Common myeloid progenitor, CD34-positive (primary cell): Measurements from ENCODE around the gene CDH23.
A peak's percentile ranks its signal among the peaks of the same experiment; 100 is the strongest.

Experiments
- CTCF ChIA-PET: fragments of 350-600 bp; sonication (Branson Sonifier 250); formaldehyde crosslinking; loops from one replicate; lab custom pipeline; 2021; ENCODE audit warnings: antibody characterized with exemption; lab: Charles Lee
- POLR2A ChIA-PET: fragments of 350-600 bp; sonication (Branson Sonifier 250); formaldehyde crosslinking; loops from one replicate; lab custom pipeline; 2021; ENCODE audit warnings: antibody characterized with exemption; lab: Charles Lee
- DNase-seq, 3 donors: peaks; one replicate each; pipeline versions ENCODE4 v3.0.0 to v3.0.0-alpha.2; 2013
- H3K27ac ChIP-seq, 2 experiments: 1 replicate in 1 of 2; 2 replicates in 1 of 2; pipeline ENCODE4 v1.7.0; 2013; ENCODE audit warnings: inconsistent platforms in 2 of 2, low read length in 2 of 2, mild to moderate bottlenecking in 2 of 2, low read depth in 1 of 2, moderate library complexity in 1 of 2; ENCODE audit not compliant: severe bottlenecking in 2 of 2, insufficient read depth in 1 of 2, poor library complexity in 1 of 2
- H3K27me3 ChIP-seq, 5 experiments: replicated peaks in 2 of 5; 1 replicate in 3 of 5; 2 replicates in 2 of 5; pipeline versions ENCODE4 v1.6.1 to v1.7.0; 2013; ENCODE audit warnings: low read length in 4 of 5, mild to moderate bottlenecking in 2 of 5, moderate library complexity in 2 of 5, inconsistent platforms in 1 of 5; ENCODE audit not compliant: insufficient read depth in 5 of 5, control insufficient read depth in 4 of 5
- H3K36me3 ChIP-seq, 4 experiments: 1 replicate in 2 of 4; 2 replicates in 2 of 4; pipeline versions ENCODE4 v1.6.1 to v1.7.0; 2013; ENCODE audit warnings: low read length in 3 of 4, control low read depth in 1 of 4, mild to moderate bottlenecking in 1 of 4; ENCODE audit not compliant: control insufficient read depth in 4 of 4, insufficient read depth in 4 of 4
- H3K4me1 ChIP-seq, 4 experiments: 1 replicate in 3 of 4; 2 replicates in 1 of 4; pipeline versions ENCODE4 v1.6.1 to v1.7.1; 2013; ENCODE audit warnings: low read length in 3 of 4, mild to moderate bottlenecking in 3 of 4, control low read depth in 1 of 4, inconsistent platforms in 1 of 4, moderate library complexity in 1 of 4; ENCODE audit not compliant: control insufficient read depth in 4 of 4, insufficient read depth in 4 of 4; ENCODE audit errors: control extremely low read depth in 1 of 4
- H3K4me3 ChIP-seq, 7 experiments: 1 replicate in 4 of 7; 2 replicates in 3 of 7; pipeline versions ENCODE4 v1.5.1 to v1.7.0; 2013; ENCODE audit warnings: mild to moderate bottlenecking in 7 of 7, low read length in 6 of 7, moderate library complexity in 6 of 7, inconsistent platforms in 2 of 7, low read depth in 2 of 7, control low read depth in 1 of 7; ENCODE audit not compliant: insufficient read depth in 4 of 7, control insufficient read depth in 1 of 7; ENCODE audit errors: extremely low read depth in 1 of 7
- H3K9me3 ChIP-seq, 5 experiments: 1 replicate in 4 of 5; 2 replicates in 1 of 5; pipeline versions ENCODE4 v1.6.1 to v1.7.1; 2013; ENCODE audit warnings: low read length in 4 of 5, mild to moderate bottlenecking in 2 of 5, inconsistent platforms in 1 of 5, low read depth in 1 of 5, moderate library complexity in 1 of 5; ENCODE audit not compliant: control insufficient read depth in 4 of 5, insufficient read depth in 2 of 5; ENCODE audit errors: control extremely low read depth in 1 of 5
- WGBS: methylation state at CpG from one replicate; pipeline ENCODE4 v1.1.5; 2013; ENCODE audit not compliant: insufficient coverage; 5-methylcytosine and 5-hydroxymethylcytosine counted together

CDH23 gene

GRCh38 chr10:71797533-71798307 is 401.0 kb downstream of the CDH23 start:
- no peaks in the 10 kb centered on the region for H3K9me3 ChIP-seq
- H3K27me3 ChIP-seq: no peaks in the 10 kb centered on the region
- WGBS: 1% methylated on average over 8 of the region's 10 CpGs
- CTCF ChIA-PET: interaction anchor here (0.9 to 3.7 kb wide), 11 partner anchors 8 to 474 kb away, joined by 3 to 22 read pairs (median 4); partner anchors contain the start of gene VSIR
- peak overlapping the region in 3 of 7 experiments; percentile 12 to 35 (median 21) for H3K4me3 ChIP-seq
- H3K36me3 ChIP-seq: no peaks in the 10 kb centered on the region
- peak overlapping the region; percentile 48 to 74 for H3K27ac ChIP-seq
- peak; percentile 97 to 100 (median 99) for DNase-seq
- POLR2A ChIA-PET: interaction anchor here (0.6 to 1.0 kb wide), 5 partner anchors 23 to 459 kb away, joined by 3 to 4 read pairs (median 3); no protein-coding TSS in a partner anchor
- peaks cover 10 to 71% (median 59%) of the 10 kb centered on the region in 4 experiments for H3K4me1 ChIP-seq

- DNase-seq: no peak
- peak overlapping the region in 2 of 7 experiments; percentile 6 to 35 for H3K4me3 ChIP-seq
- no peaks in the 10 kb centered on the region for H3K9me3 ChIP-seq
- no peaks in the 10 kb centered on the region for H3K36me3 ChIP-seq
- ChIA-PET POLR2A (interaction anchor here (0.6 to 1.0 kb wide), 4 partner anchors 24 to 459 kb away, joined by 3 to 4 read pairs (median 3); no protein-coding TSS in a partner anchor), CTCF (interaction anchor here (0.9 to 3.7 kb wide), 9 partner anchors 8 to 474 kb away, joined by 3 to 22 read pairs (median 6); partner anchors contain the start of gene VSIR)
- H3K4me1 ChIP-seq: peaks cover 10 to 77% (median 64%) of the 10 kb centered on the region in 4 experiments
- peak overlapping the region; percentile 48 to 74 for H3K27ac ChIP-seq
- 51% methylated on average over 6 of the region's 6 CpGs for WGBS
- H3K27me3 ChIP-seq: no peaks in the 10 kb centered on the region
Observed at GRCh38 chr10:71798308-71798624, 401.5 kb downstream of the CDH23 start.

- Histone ChIP-seq H3K36me3 (no peaks in the 10 kb centered on the region), H3K4me1 (peaks cover 10 to 85% (median 72%) of the 10 kb centered on the region in 4 experiments), H3K27me3 (no peaks in the 10 kb centered on the region), H3K27ac (no peak overlapping the region), H3K4me3 (no peak overlapping the region), H3K9me3 (no peaks in the 10 kb centered on the region)
- POLR2A ChIA-PET: no interaction called here
- DNase-seq: no peak
- WGBS: 96% methylated on average over 10 of the region's 10 CpGs
- CTCF ChIA-PET: interaction anchor here (1.0 to 3.7 kb wide), 5 partner anchors 13 to 51 kb away, joined by 3 to 22 read pairs (median 13); partner anchors contain the start of gene VSIR
Observed at GRCh38 chr10:71799112-71799511, 402.4 kb downstream of the CDH23 start.

- ChIA-PET CTCF (interaction anchor here (1.7 to 3.7 kb wide), 4 partner anchors 12 to 27 kb away, joined by 7 to 22 read pairs (median 12); partner anchors contain the start of gene VSIR), POLR2A (no interaction called here)
- no peaks in the 10 kb centered on the region for H3K36me3 ChIP-seq
- no peak overlapping the region for H3K27ac ChIP-seq
- no peak overlapping the region for H3K4me3 ChIP-seq
- no peaks in the 10 kb centered on the region for H3K9me3 ChIP-seq
- H3K4me1 ChIP-seq: peaks cover 13 to 92% (median 78%) of the 10 kb centered on the region in 4 experiments
- H3K27me3 ChIP-seq: no peaks in the 10 kb centered on the region
- 95% methylated on average over 2 of the region's 3 CpGs for WGBS
- DNase-seq: no peak
Observed at GRCh38 chr10:71799608-71800453, 403.1 kb downstream of the CDH23 start.

- no peaks in the 10 kb centered on the region for H3K36me3 ChIP-seq
- peaks cover 15 to 95% (median 83%) of the 10 kb centered on the region in 4 experiments for H3K4me1 ChIP-seq
- no peaks in the 10 kb centered on the region for H3K9me3 ChIP-seq
- no peaks in the 10 kb centered on the region for H3K27me3 ChIP-seq
- ChIA-PET CTCF (interaction anchor here (1.1 to 2.3 kb wide), 5 partner anchors 10 to 93 kb away, joined by 3 to 10 read pairs (median 4); partner anchors contain the start of gene VSIR), POLR2A (no interaction called here)
- WGBS: 90% methylated on average over 2 of the region's 9 CpGs
- no peak overlapping the region for H3K27ac ChIP-seq
- no peak overlapping the region for H3K4me3 ChIP-seq
- DNase-seq: peak in 2 of 3 donors; percentile 71 to 74
Observed at GRCh38 chr10:71801361-71801760, 404.6 kb downstream of the CDH23 start.

- no peak overlapping the region for H3K27ac ChIP-seq
- ChIA-PET CTCF (interaction anchor here (0.8 to 2.3 kb wide), 3 partner anchors 10 to 88 kb away, joined by 3 to 10 read pairs (median 3); no protein-coding TSS in a partner anchor), POLR2A (no interaction called here)
- peaks cover 9 to 88% (median 76%) of the 10 kb centered on the region in 4 experiments for H3K4me1 ChIP-seq
- no peaks in the 10 kb centered on the region for H3K27me3 ChIP-seq
- H3K4me3 ChIP-seq: no peak overlapping the region
- WGBS: 95% methylated on average over 6 of the region's 6 CpGs
- H3K36me3 ChIP-seq: no peaks in the 10 kb centered on the region
- no peaks in the 10 kb centered on the region for H3K9me3 ChIP-seq
- no peak for DNase-seq
Observed at GRCh38 chr10:71802235-71802634, 405.5 kb downstream of the CDH23 start.
